Peyer's patch (tissue), 4 donors: ENCODE measurements around the gene AOPEP.

Experiments used
- CTCF ChIP-seq, 6 experiments: fragments of 450-650 bp in 4 of 6; fragments of 200-600 bp in 2 of 6; sonication (generic) in 1 of 6; IDR thresholded peaks; one replicate each; pipeline ENCODE4 v1.5.1; 2017 to 2019; ENCODE audit warnings: antibody characterized with exemption in 6 of 6, mild to moderate bottlenecking in 3 of 6, moderate library complexity in 1 of 6
- POLR2A ChIP-seq, 2 donors: fragments of 450-650 bp; IDR thresholded peaks; one replicate each; pipeline ENCODE4 v1.5.1; 2017; ENCODE audit warnings: antibody characterized with exemption in 2 of 2, mild to moderate bottlenecking in 2 of 2, moderate library complexity in 2 of 2

- TF ChIP-seq CTCF (IDR thresholded peaks at IDR 0.05): no peak
- TF ChIP-seq POLR2A (IDR thresholded peaks at IDR 0.05): no peak
These were observed 22.9 kb upstream of the AOPEP start for GRCh38 chr9:94703488-94704140.
